SK-N-SH (cell line): ENCODE results near the gene PLAU. TPM values are rescaled to one million over a fixed set of nuclear protein-coding genes. Genes with fewer than 3 reads are reported as not detected.
"Not testable (repeated sequence)": the region's sequence is repeated elsewhere in the genome, so short reads cannot be mapped to it uniquely, and the experiment has no call there.

Experiments
- CTCF ChIA-PET: fragments of 300-600, 350-600 bp; formaldehyde crosslinking; extraction: SDS; loops from one replicate; lab custom pipeline; 2021; lab: Yijun Ruan, JAX
- POLR2A ChIA-PET: fragments of 350-600 bp; sonication (Branson Sonifier 250); formaldehyde crosslinking; extraction: SDS; loops from one replicate; lab custom pipeline; 2020; ENCODE audit warnings: antibody characterized with exemption, inconsistent platforms; lab: Yijun Ruan, JAX
- DNase-seq: peaks from one replicate; pipeline ENCODE4 v3.0.0; 2012
- H2AFZ ChIP-seq: fragments of 200-600 bp; sonication (generic); 2 replicates; pipeline ENCODE4 v1.8.1; 2016; ENCODE audit warnings: antibody characterized with exemption, mild to moderate bottlenecking, low read depth
- H3F3A ChIP-seq: fragments of 200-600 bp; sonication (generic); replicated peaks from 2 replicates; pipeline ENCODE3; 2016; ENCODE audit warnings: antibody characterized with exemption, mild to moderate bottlenecking; ENCODE audit not compliant: insufficient read depth
- H3K27ac ChIP-seq, 2 experiments: fragments of 200-500 bp in 1 of 2; fragments of 200-600 bp in 1 of 2; sonication (Bioruptor generic) in 1 of 2; sonication (generic), shearing (Covaris generic) in 1 of 2; 2 replicates each; pipeline versions ENCODE4 v1.5.1 to v1.6.1; 2014 to 2016; ENCODE audit warnings: low read depth in 2 of 2, inconsistent platforms in 1 of 2, low read length in 1 of 2, mild to moderate bottlenecking in 1 of 2, mixed read lengths in 1 of 2
- H3K27me3 ChIP-seq: fragments of 200-600 bp; sonication (generic), shearing (Covaris generic); 2 replicates; pipeline ENCODE4 v1.6.1; 2016; ENCODE audit warnings: mixed run types; ENCODE audit not compliant: insufficient read depth
- H3K36me3 ChIP-seq, 2 experiments: fragments of 200-500 bp in 1 of 2; fragments of 200-600 bp in 1 of 2; sonication (Bioruptor generic) in 1 of 2; sonication (generic) in 1 of 2; replicated peaks in 1 of 2; 2 replicates each; pipeline versions ENCODE3 to v1.5.1; 2014 to 2016; ENCODE audit warnings: low read length in 1 of 2, mild to moderate bottlenecking in 1 of 2; ENCODE audit not compliant: insufficient read depth in 2 of 2, control insufficient read depth in 1 of 2
- H3K4me1 ChIP-seq, 2 experiments: fragments of 200-500 bp in 1 of 2; fragments of 200-600 bp in 1 of 2; sonication (Bioruptor generic) in 1 of 2; sonication (generic), shearing (Covaris generic) in 1 of 2; 2 replicates each; pipeline versions ENCODE4 v1.5.1 to v1.6.1; 2014 to 2016; ENCODE audit warnings: low read depth in 1 of 2, low read length in 1 of 2, mixed run types in 1 of 2; ENCODE audit not compliant: insufficient read depth in 2 of 2, control insufficient read depth in 1 of 2
- H3K4me2 ChIP-seq: fragments of 200-600 bp; sonication (generic), shearing (Covaris generic); 2 replicates; pipeline ENCODE4 v1.6.1; 2017; ENCODE audit warnings: mixed run types
- H3K4me3 ChIP-seq, 2 experiments: fragments of 200-500 bp in 1 of 2; fragments of 200-600 bp in 1 of 2; sonication (Bioruptor generic) in 1 of 2; sonication (generic), shearing (Covaris generic) in 1 of 2; 2 replicates each; pipeline versions ENCODE4 v1.5.1 to v1.8.1; 2014 to 2016; ENCODE audit warnings: low read depth in 2 of 2, inconsistent platforms in 1 of 2, low read length in 1 of 2, mild to moderate bottlenecking in 1 of 2, mixed read lengths in 1 of 2, moderate library complexity in 1 of 2
- H3K79me2 ChIP-seq: fragments of 200-600 bp; sonication (generic); 2 replicates; pipeline ENCODE4 v1.8.1; 2017; ENCODE audit warnings: mild to moderate bottlenecking; ENCODE audit not compliant: insufficient read depth
- H3K9ac ChIP-seq: fragments of 200-600 bp; sonication (generic); 2 replicates; pipeline ENCODE4 v1.6.1; 2017; ENCODE audit warnings: mixed run types
- H3K9me2 ChIP-seq: fragments of 200-600 bp; sonication (generic); 2 replicates; pipeline ENCODE4 v1.6.1; 2017; ENCODE audit warnings: mixed run types
- H3K9me3 ChIP-seq: fragments of 200-600 bp; sonication (generic); 2 replicates; pipeline ENCODE4 v1.6.1; 2017; ENCODE audit warnings: mixed run types, mild to moderate bottlenecking, moderate library complexity
- H4K20me1 ChIP-seq: fragments of 200-600 bp; sonication (generic); 2 replicates; pipeline ENCODE4 v1.6.1; 2017; ENCODE audit warnings: mild to moderate bottlenecking, mixed run types; ENCODE audit not compliant: insufficient read depth
- CHD2 ChIP-seq: fragments of 150-350 bp; IDR thresholded peaks from 2 replicates; pipeline ENCODE4 v1.6.1; 2018; ENCODE audit warnings: low read length; ENCODE audit not compliant: partially characterized antibody
- FOSL2 ChIP-seq: IDR thresholded peaks from 2 replicates; pipeline ENCODE4 v1.4.0; 2012; ENCODE audit warnings: low read depth, mild to moderate bottlenecking, moderate library complexity, borderline replicate concordance
- FOXJ3 ChIP-seq: sonication (generic); formaldehyde crosslinking; IDR thresholded peaks from 2 replicates; pipeline ENCODE4 v1.5.1; 2020; ENCODE audit warnings: mild to moderate bottlenecking, missing genetic modification reagents
- FOXM1 ChIP-seq: IDR thresholded peaks from 2 replicates; pipeline ENCODE4 v1.4.0; 2012; ENCODE audit warnings: low read depth, mild to moderate bottlenecking
- JUND ChIP-seq: IDR thresholded peaks from 2 replicates; pipeline ENCODE4 v1.4.0; 2012
- NFIC ChIP-seq: IDR thresholded peaks from 2 replicates; pipeline ENCODE4 v1.4.0; 2012; ENCODE audit warnings: borderline replicate concordance
- RAD21 ChIP-seq: IDR thresholded peaks from 2 replicates; pipeline ENCODE4 v1.6.1; 2012; ENCODE audit warnings: mild to moderate bottlenecking, low read length
- WGBS: methylation state at CpG from one replicate; pipeline ENCODE4 v1.1.6; 2017; ENCODE audit warnings: low lambda C conversion rate; 5-methylcytosine and 5-hydroxymethylcytosine counted together
- polyA plus RNA-seq, 3 experiments: library from polyadenylated mRNA; depleted of rRNA; stranded (reverse); fragments of >200 nt; gene quantifications; 2 replicates each; pipeline ENCODE4 v1.2.3, GENCODE V29; 2012
- TF ChIP-seq, protein P1 (sequence below): IDR thresholded peaks from 2 replicates; pipeline ENCODE4 v1.4.0; 2012; ENCODE audit warnings: low read depth, borderline replicate concordance
- TF ChIP-seq, protein P2 (sequence below): IDR thresholded peaks from 2 replicates; pipeline ENCODE4 v1.4.0; 2012; ENCODE audit warnings: low read depth

Gene PLAU
- polyA plus RNA-seq, 1 of the 3 experiments (the other 2 are of a cell fraction), result 200 TPM

GRCh38 chr10:73964743-73965142 lies 53.8 kb downstream of the PLAU start:
- DNase-seq, result no peak
- Histone ChIP-seq H2AFZ (no peak overlapping the region), H3K4me2 (no peak overlapping the region), H3K4me1 (peaks cover 0 to 27% of the 10 kb centered on the region in 2 experiments; a peak in 2 of 4 replicates), H3K27ac (no peak overlapping the region), H3K4me3 (no peak overlapping the region), H3F3A (peaks cover 28% of the 10 kb centered on the region), H4K20me1 (no peaks in the 10 kb centered on the region), H3K27me3 (no peaks in the 10 kb centered on the region), H3K9ac (no peak overlapping the region), H3K79me2 (no peaks in the 10 kb centered on the region), H3K9me2 (no peaks in the 10 kb centered on the region), H3K9me3 (no peaks in the 10 kb centered on the region), H3K36me3 (no peaks in the 10 kb centered on the region)
- no peak for TF ChIP-seq FOXJ3
- no peak for TF ChIP-seq FOXM1
- TF ChIP-seq JUND, result no peak
- TF ChIP-seq, protein P1, sequence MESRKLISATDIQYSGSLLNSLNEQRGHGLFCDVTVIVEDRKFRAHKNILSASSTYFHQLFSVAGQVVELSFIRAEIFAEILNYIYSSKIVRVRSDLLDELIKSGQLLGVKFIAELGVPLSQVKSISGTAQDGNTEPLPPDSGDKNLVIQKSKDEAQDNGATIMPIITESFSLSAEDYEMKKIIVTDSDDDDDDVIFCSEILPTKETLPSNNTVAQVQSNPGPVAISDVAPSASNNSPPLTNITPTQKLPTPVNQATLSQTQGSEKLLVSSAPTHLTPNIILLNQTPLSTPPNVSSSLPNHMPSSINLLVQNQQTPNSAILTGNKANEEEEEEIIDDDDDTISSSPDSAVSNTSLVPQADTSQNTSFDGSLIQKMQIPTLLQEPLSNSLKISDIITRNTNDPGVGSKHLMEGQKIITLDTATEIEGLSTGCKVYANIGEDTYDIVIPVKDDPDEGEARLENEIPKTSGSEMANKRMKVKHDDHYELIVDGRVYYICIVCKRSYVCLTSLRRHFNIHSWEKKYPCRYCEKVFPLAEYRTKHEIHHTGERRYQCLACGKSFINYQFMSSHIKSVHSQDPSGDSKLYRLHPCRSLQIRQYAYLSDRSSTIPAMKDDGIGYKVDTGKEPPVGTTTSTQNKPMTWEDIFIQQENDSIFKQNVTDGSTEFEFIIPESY, result no peak
- no peak for TF ChIP-seq NFIC
- TF ChIP-seq, protein P2, sequence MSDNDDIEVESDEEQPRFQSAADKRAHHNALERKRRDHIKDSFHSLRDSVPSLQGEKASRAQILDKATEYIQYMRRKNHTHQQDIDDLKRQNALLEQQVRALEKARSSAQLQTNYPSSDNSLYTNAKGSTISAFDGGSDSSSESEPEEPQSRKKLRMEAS, result no peak
- no peak for TF ChIP-seq CHD2
- no peak for TF ChIP-seq RAD21
- TF ChIP-seq FOSL2, result no peak
- 100% methylated on average over 1 of the region's 2 CpGs for WGBS
- CTCF ChIA-PET, result interaction anchor here (1.4 kb wide), 1 partner anchor 116 kb away, joined by 4 read pairs; no protein-coding TSS in a partner anchor
- POLR2A ChIA-PET, result no interaction called here

DNA sequence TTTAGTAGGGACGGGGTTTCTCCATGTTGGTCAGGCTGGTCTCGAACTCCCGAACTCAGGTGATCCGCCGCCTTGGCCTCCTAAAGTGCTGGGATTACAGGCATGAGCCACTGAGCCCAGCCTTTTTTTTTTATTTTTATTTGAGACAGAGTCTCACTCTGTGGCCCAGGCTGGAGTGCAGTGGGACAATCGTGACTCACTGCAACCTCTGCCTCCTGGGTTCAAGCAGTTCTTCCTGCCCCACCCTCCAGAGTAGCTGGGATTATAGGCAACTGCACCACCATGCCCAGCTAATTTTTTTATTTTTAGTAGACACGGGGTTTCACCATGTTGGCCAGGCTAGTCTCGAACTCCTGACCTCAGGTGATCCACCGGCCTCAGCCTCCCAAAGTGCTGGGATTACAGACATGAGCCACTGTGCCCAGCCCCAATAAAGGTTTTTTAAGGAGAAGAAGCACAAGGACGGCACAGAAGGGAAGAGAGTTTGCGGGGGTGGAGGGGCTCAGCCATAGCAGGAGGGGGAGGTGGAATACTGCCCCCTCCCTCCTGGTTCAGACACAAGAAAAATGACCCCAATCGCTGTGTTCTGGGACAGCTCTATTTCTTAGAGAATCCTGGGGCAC lies 54.4 kb downstream of the PLAU start:
- POLR2A ChIA-PET, H3K79me2 ChIP-seq, H4K20me1 ChIP-seq, H3K27me3 ChIP-seq, DNase-seq, H3K9me3 ChIP-seq, H3K36me3 ChIP-seq, H3K9me2 ChIP-seq: not testable (repeated sequence)
- Histone ChIP-seq H3K9ac (peak overlapping the region; percentile 37; the same call in 1 of the 2 replicates), H3K4me1 (peaks cover 0 to 27% of the 10 kb centered on the region in 2 experiments; a peak in 2 of 4 replicates), H2AFZ (peak overlapping the region; percentile 71; the same call in 1 of the 2 replicates), H3K4me3 (0 out of 4 replicates have a peak overlapping the region, but pooled peaks of 1 of the 2 experiments have one; percentile 1), H3K4me2 (peak overlapping the region; percentile 39), H3F3A (peaks cover 24% of the 10 kb centered on the region), H3K27ac (peak overlapping the region; percentile 77 to 95)
- CTCF ChIA-PET, result interaction anchor here (1.1 to 1.6 kb wide), 3 partner anchors 17 to 117 kb away, joined by 3 to 4 read pairs (median 4); no protein-coding TSS in a partner anchor
- 83% methylated on average over 12 of the region's 12 CpGs for WGBS
